Fibroblast of lung (primary cell): ENCODE measurements around the gene GRB10.

ENCODE experiments used
- CTCF ChIP-seq, 2 donors: IDR thresholded peaks in 1 of 2; conservative IDR thresholded peaks in 1 of 2; 1 replicate in 1 of 2; 2 replicates in 1 of 2; pipeline ENCODE4 v1.5.1; 2011 to 2012; ENCODE audit warnings: low read length in 2 of 2, control low read depth in 1 of 2, inconsistent platforms in 1 of 2, low read depth in 1 of 2, mild to moderate bottlenecking in 1 of 2
- EZH2 ChIP-seq: IDR thresholded peaks from 2 replicates; pipeline ENCODE4 v1.5.1; 2012; ENCODE audit warnings: low read length, control low read depth, mild to moderate bottlenecking; ENCODE audit errors: missing control alignments

GRCh38 chr7:50782375-50783208, at the start of gene GRB10:
- TF ChIP-seq CTCF (conservative IDR thresholded peaks at IDR 0.05 in 1 of 2, IDR thresholded peaks at IDR 0.05 in 1 of 2; ENCODE audit: low read depth in 1 of 2, low read length in 2 of 2) = peak in 1 of 2 donors; percentile 7
- TF ChIP-seq EZH2 = no peak
